ENCODE results near the gene GEMIN5.

The GEMIN5 gene

DNA sequence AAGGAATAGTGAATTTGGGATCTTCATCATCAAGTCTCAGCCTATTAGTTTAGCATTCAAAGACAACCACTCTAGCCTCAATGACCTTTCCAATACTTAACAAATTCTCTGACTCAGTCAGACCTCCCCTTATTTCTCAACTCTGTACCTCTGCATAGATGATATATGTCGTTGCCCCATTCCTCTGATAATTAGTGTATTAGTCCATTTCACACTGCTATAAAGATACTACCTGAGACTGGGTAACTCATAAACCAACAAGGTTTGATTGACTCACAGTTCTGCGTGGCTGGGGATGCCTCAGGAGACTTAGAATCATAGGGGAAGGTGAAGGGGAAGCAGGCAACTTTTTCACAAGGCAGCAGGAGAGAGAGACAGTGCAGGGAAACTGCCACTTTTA lies 11.8 kb upstream of the GEMIN5 start:
- TF ChIP-seq CTCF (IDR thresholded peaks at IDR 0.05; ENCODE audit: insufficient read depth, low read length) (no peak), POLR2AphosphoS5 (IDR thresholded peaks at IDR 0.05; ENCODE audit: low read depth) (no peak), SPI1 (IDR thresholded peaks at IDR 0.05; ENCODE audit: borderline replicate concordance, low read depth) (no peak), GABPA (IDR thresholded peaks at IDR 0.05; ENCODE audit: low read depth) (no peak)
- TF ChIP-seq, protein P1, sequence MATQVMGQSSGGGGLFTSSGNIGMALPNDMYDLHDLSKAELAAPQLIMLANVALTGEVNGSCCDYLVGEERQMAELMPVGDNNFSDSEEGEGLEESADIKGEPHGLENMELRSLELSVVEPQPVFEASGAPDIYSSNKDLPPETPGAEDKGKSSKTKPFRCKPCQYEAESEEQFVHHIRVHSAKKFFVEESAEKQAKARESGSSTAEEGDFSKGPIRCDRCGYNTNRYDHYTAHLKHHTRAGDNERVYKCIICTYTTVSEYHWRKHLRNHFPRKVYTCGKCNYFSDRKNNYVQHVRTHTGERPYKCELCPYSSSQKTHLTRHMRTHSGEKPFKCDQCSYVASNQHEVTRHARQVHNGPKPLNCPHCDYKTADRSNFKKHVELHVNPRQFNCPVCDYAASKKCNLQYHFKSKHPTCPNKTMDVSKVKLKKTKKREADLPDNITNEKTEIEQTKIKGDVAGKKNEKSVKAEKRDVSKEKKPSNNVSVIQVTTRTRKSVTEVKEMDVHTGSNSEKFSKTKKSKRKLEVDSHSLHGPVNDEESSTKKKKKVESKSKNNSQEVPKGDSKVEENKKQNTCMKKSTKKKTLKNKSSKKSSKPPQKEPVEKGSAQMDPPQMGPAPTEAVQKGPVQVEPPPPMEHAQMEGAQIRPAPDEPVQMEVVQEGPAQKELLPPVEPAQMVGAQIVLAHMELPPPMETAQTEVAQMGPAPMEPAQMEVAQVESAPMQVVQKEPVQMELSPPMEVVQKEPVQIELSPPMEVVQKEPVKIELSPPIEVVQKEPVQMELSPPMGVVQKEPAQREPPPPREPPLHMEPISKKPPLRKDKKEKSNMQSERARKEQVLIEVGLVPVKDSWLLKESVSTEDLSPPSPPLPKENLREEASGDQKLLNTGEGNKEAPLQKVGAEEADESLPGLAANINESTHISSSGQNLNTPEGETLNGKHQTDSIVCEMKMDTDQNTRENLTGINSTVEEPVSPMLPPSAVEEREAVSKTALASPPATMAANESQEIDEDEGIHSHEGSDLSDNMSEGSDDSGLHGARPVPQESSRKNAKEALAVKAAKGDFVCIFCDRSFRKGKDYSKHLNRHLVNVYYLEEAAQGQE (IDR thresholded peaks at IDR 0.05; ENCODE audit: insufficient replicate concordance, low read depth) = no peak
- H3K27me3 ChIP-seq (ENCODE audit: insufficient read depth, poor library complexity, severe bottlenecking) = no peaks in the 10 kb centered on the region
- H3K4me3 ChIP-seq (replicated peaks; ENCODE audit: insufficient read depth, low read length) = no peak overlapping the region
- H3K27ac ChIP-seq (replicated peaks) = no peak overlapping the region
- DNase-seq (ENCODE audit: low read depth in 1 of 2, low spot score in 1 of 2) = no peak

GRCh38 chr5:154948313-154948712 lies 10.3 kb upstream of the GEMIN5 start:
- no peak for DNase-seq (ENCODE audit: low read depth in 1 of 2, low spot score in 1 of 2)
- no peak for TF ChIP-seq POLR2AphosphoS5 (IDR thresholded peaks at IDR 0.05; ENCODE audit: low read depth)
- no peak for TF ChIP-seq CTCF (IDR thresholded peaks at IDR 0.05; ENCODE audit: insufficient read depth, low read length)
- TF ChIP-seq, protein P1 (IDR thresholded peaks at IDR 0.05; ENCODE audit: insufficient replicate concordance, low read depth) = no peak
- no peak for TF ChIP-seq GABPA (IDR thresholded peaks at IDR 0.05; ENCODE audit: low read depth)
- no peak for TF ChIP-seq SPI1 (IDR thresholded peaks at IDR 0.05; ENCODE audit: borderline replicate concordance, low read depth)
- no peaks in the 10 kb centered on the region for H3K27me3 ChIP-seq (ENCODE audit: insufficient read depth, poor library complexity, severe bottlenecking)
- H3K27ac ChIP-seq (replicated peaks) = no peak overlapping the region
- H3K4me3 ChIP-seq (replicated peaks; ENCODE audit: insufficient read depth, low read length) = no peak overlapping the region

GRCh38 chr5:154947778-154948177 lies 9.8 kb upstream of the GEMIN5 start:
- Histone ChIP-seq H3K4me3 (replicated peaks; ENCODE audit: insufficient read depth, low read length) (no peak overlapping the region), H3K27me3 (ENCODE audit: insufficient read depth, poor library complexity, severe bottlenecking) (no peaks in the 10 kb centered on the region), H3K27ac (replicated peaks) (no peak overlapping the region)
- TF ChIP-seq, protein P1 (IDR thresholded peaks at IDR 0.05; ENCODE audit: insufficient replicate concordance, low read depth) = no peak
- TF ChIP-seq SPI1 (IDR thresholded peaks at IDR 0.05; ENCODE audit: borderline replicate concordance, low read depth) = no peak
- no peak for TF ChIP-seq GABPA (IDR thresholded peaks at IDR 0.05; ENCODE audit: low read depth)
- no peak for TF ChIP-seq CTCF (IDR thresholded peaks at IDR 0.05; ENCODE audit: insufficient read depth, low read length)
- no peak for TF ChIP-seq POLR2AphosphoS5 (IDR thresholded peaks at IDR 0.05; ENCODE audit: low read depth)
- no peak for DNase-seq (ENCODE audit: low read depth in 1 of 2, low spot score in 1 of 2)

Measured in HL-60 (cell line).